Measurements from ENCODE around the gene HAPLN2. TPM values are rescaled to one million over a fixed set of nuclear protein-coding genes. Genes with fewer than 3 reads are reported as not detected.

HAPLN2 gene
- total and polyA plus RNA-seq, 7 experiments from 2014 or later, result not detected

DNA sequence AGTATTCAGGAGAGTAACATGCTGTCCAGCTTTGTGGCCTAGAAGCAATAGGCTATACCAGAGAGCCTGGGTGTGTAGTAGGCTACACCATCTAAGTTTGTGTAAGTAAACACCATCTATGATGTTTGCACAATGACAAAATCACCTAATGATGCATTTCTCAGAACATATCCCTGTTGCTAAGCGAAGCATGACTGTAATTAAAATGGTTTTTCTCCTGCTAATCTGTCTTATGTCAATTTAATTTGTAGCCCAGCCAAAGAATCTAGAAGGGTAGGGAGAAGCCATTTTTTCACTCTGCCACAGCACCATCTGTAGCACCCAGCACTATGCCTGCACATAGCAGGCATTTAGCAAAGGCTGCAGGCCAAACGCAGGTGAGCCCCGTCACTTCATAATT is 41.7 kb upstream of the HAPLN2 start:
- peaks cover 11 to 22% (median 21%) of the 10 kb centered on the region in 7 donors for H3K4me1 Mint-ChIP-seq
- ChIA-PET POLR2A (interaction anchor here (1.9 kb wide), 1 partner anchor 77 kb away, joined by 4 read pairs; the partner anchor contains the start of gene MEF2D), CTCF (interaction anchor here (0.7 kb wide), 1 partner anchor 117 kb away, joined by 3 read pairs; no protein-coding TSS in a partner anchor)
- intact Hi-C loops (cut with micrococcal nuclease), result no loop called here
- H3K27me3 Mint-ChIP-seq, result peaks cover 7 to 16% (median 14%) of the 10 kb centered on the region in 5 donors
- no peaks in the 10 kb centered on the region for H3K36me3 ChIP-seq (ENCODE audit: control insufficient read depth in 2 of 3, insufficient read depth in 3 of 3, low read length in 3 of 3)
- ATAC-seq (no peak), DNase-seq (no peak)
- no peaks in the 10 kb centered on the region for H3K9me3 Mint-ChIP-seq
- no peaks in the 10 kb centered on the region for H3K9me3 ChIP-seq (ENCODE audit: control insufficient read depth in 2 of 3, low read length in 3 of 3)
- peaks cover 0 to under 1% of the 10 kb centered on the region in 2 donors for H3K27me3 ChIP-seq (ENCODE audit: control insufficient read depth in 2 of 2, insufficient read depth in 2 of 2, low read length in 2 of 2)
- H3K27ac Mint-ChIP-seq, result no peak overlapping the region
- peaks cover 0 to 3% (median 0%) of the 10 kb centered on the region in 5 donors for H3K36me3 Mint-ChIP-seq
- no peak overlapping the region for H3K4me3 Mint-ChIP-seq
- H3K4me3 ChIP-seq (ENCODE audit: low read length), result no peak overlapping the region
- H3K4me1 ChIP-seq (ENCODE audit: control insufficient read depth in 2 of 2, insufficient read depth in 2 of 2, low read length in 2 of 2), result peaks cover 5 to 14% of the 10 kb centered on the region in 2 donors
- no peak overlapping the region for H3K27ac ChIP-seq (ENCODE audit: low read depth, low read length)

DNA sequence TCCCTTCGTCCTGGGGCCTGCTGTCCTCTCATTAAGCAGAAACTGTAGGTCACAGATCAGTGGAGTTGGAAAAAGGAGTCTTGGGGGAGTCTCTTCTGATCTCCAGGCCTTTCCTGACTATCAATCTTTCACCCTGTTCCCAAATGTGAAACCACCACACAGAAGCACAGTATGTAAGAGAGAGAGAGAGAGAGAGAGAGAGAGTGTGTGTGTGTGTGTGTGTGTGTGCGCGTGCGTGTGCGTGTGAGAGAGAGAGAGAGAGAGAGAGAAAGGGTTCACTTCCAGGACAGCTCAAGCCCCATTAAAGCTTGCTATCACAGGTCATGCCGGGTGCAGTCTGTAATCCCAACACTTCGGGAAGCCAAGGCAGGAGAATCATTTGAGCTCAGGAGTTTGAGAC is 41.2 kb upstream of the HAPLN2 start:
- peaks cover 0 to 3% (median 0%) of the 10 kb centered on the region in 5 donors for H3K36me3 Mint-ChIP-seq
- POLR2A ChIA-PET, result interaction anchor here (0.6 to 1.9 kb wide), 2 partner anchors 37 to 77 kb away, joined by 3 to 4 read pairs; partner anchors contain the start of gene MEF2D
- intact Hi-C loops (cut with micrococcal nuclease), result no loop called here

GRCh38 chr1:156579472-156579871 is 39.7 kb upstream of the HAPLN2 start, which contains the start of gene TTC24:
Gene TTC24 (plus strand): TSS chr1:156579723. CDS start chr1:156581365, 1,642 bp downstream.
- Histone ChIP-seq H3K27ac (ENCODE audit: low read depth, low read length) (no peak within 1 kb of the TSS), H3K4me1 (ENCODE audit: control insufficient read depth in 2 of 2, insufficient read depth in 2 of 2, low read length in 2 of 2) (peaks cover 15 to 25% of the 10 kb centered on the region in 2 donors), H3K36me3 (ENCODE audit: control insufficient read depth in 2 of 3, insufficient read depth in 3 of 3, low read length in 3 of 3) (no peaks in the 10 kb centered on the region), H3K9me3 (ENCODE audit: control insufficient read depth in 2 of 3, low read length in 3 of 3) (no peaks in the 10 kb centered on the region), H3K4me3 (ENCODE audit: low read length) (no peak within 1 kb of the TSS), H3K27me3 (ENCODE audit: control insufficient read depth in 2 of 2, insufficient read depth in 2 of 2, low read length in 2 of 2) (no peaks in the 10 kb centered on the region)
- Mint-ChIP-seq H3K27me3 (peaks cover 0 to 6% (median 4%) of the 10 kb centered on the region in 5 donors), H3K4me3 (no peak within 1 kb of the TSS), H3K36me3 (peaks cover 0 to 3% (median 0%) of the 10 kb centered on the region in 5 donors), H3K9me3 (no peaks in the 10 kb centered on the region), H3K4me1 (peaks cover 6 to 35% (median 24%) of the 10 kb centered on the region in 7 donors), H3K27ac (peak within 1 kb of the TSS in 2 of 9 donors; percentile 14 to 36)
- intact Hi-C loops (cut with micrococcal nuclease), result no loop called here
- ChIA-PET POLR2A (interaction anchor here (0.6 to 3.4 kb wide), 4 partner anchors 13 to 79 kb away, joined by 3 to 32 read pairs (median 4); partner anchors contain the start of gene MEF2D), CTCF (interaction anchor here (1.0 kb wide), 1 partner anchor 125 kb away, joined by 4 read pairs; no protein-coding TSS in a partner anchor)
- DNase-seq (no peak), ATAC-seq (no peak)

More for the DNA sequence above, 41.2 kb upstream of the HAPLN2 start:
- Mint-ChIP-seq H3K4me1 (peaks cover 7 to 22% (median 19%) of the 10 kb centered on the region in 7 donors), H3K27me3 (peaks cover 2 to 12% (median 9%) of the 10 kb centered on the region in 5 donors), H3K27ac (peak overlapping the region in 1 of 9 donors; percentile 17), H3K9me3 (no peaks in the 10 kb centered on the region), H3K4me3 (no peak overlapping the region)
- Histone ChIP-seq H3K4me3 (ENCODE audit: low read length) (no peak overlapping the region), H3K27ac (ENCODE audit: low read depth, low read length) (no peak overlapping the region), H3K9me3 (ENCODE audit: control insufficient read depth in 2 of 3, low read length in 3 of 3) (no peaks in the 10 kb centered on the region), H3K4me1 (ENCODE audit: control insufficient read depth in 2 of 2, insufficient read depth in 2 of 2, low read length in 2 of 2) (peaks cover 8 to 18% of the 10 kb centered on the region in 2 donors), H3K36me3 (ENCODE audit: control insufficient read depth in 2 of 3, insufficient read depth in 3 of 3, low read length in 3 of 3) (no peaks in the 10 kb centered on the region), H3K27me3 (ENCODE audit: control insufficient read depth in 2 of 2, insufficient read depth in 2 of 2, low read length in 2 of 2) (no peaks in the 10 kb centered on the region)
- DNase-seq (no peak), ATAC-seq (no peak)
- CTCF ChIA-PET, result interaction anchor here (0.7 to 0.8 kb wide), 2 partner anchors 77 to 118 kb away, joined by 3 read pairs; no protein-coding TSS in a partner anchor

GRCh38 chr1:156581661-156582387 is 37.4 kb upstream of the HAPLN2 start:
- Mint-ChIP-seq H3K36me3 (peaks cover 0 to 6% (median 1%) of the 10 kb centered on the region in 5 donors), H3K4me3 (peak overlapping the region; percentile 71 to 96 (median 88)), H3K9me3 (no peaks in the 10 kb centered on the region), H3K27ac (peak overlapping the region; percentile 88 to 99 (median 97)), H3K27me3 (no peaks in the 10 kb centered on the region), H3K4me1 (peaks cover 6 to 40% (median 29%) of the 10 kb centered on the region in 7 donors)
- CTCF ChIA-PET, result interaction anchor here (0.7 to 3.0 kb wide), 12 partner anchors 9 to 100 kb away, joined by 3 to 20 read pairs (median 6); partner anchors contain the start of genes NAXE and NES
- POLR2A ChIA-PET, result interaction anchor here (0.5 to 3.4 kb wide), 18 partner anchors 9 to 127 kb away, joined by 3 to 32 read pairs (median 4); partner anchors contain the start of genes GPATCH4, IQGAP3, MEF2D and NAXE
- ATAC-seq, result peak; percentile 68
- Histone ChIP-seq H3K4me3 (ENCODE audit: low read length) (peak overlapping the region; percentile 37), H3K27ac (ENCODE audit: low read depth, low read length) (peak overlapping the region; percentile 79), H3K9me3 (ENCODE audit: control insufficient read depth in 2 of 3, low read length in 3 of 3) (no peaks in the 10 kb centered on the region), H3K27me3 (ENCODE audit: control insufficient read depth in 2 of 2, insufficient read depth in 2 of 2, low read length in 2 of 2) (no peaks in the 10 kb centered on the region), H3K4me1 (ENCODE audit: control insufficient read depth in 2 of 2, insufficient read depth in 2 of 2, low read length in 2 of 2) (peaks cover 15 to 25% of the 10 kb centered on the region in 2 donors), H3K36me3 (ENCODE audit: control insufficient read depth in 2 of 3, insufficient read depth in 3 of 3, low read length in 3 of 3) (no peaks in the 10 kb centered on the region)
- DNase-seq, result peak in 5 of 9 donors; percentile 36 to 59 (median 46)
- intact Hi-C loops (cut with micrococcal nuclease), result loop anchor here in 1 of 2 donors (2.0 kb wide), 1 partner anchor 101 kb away; no protein-coding TSS in a partner anchor

DNA sequence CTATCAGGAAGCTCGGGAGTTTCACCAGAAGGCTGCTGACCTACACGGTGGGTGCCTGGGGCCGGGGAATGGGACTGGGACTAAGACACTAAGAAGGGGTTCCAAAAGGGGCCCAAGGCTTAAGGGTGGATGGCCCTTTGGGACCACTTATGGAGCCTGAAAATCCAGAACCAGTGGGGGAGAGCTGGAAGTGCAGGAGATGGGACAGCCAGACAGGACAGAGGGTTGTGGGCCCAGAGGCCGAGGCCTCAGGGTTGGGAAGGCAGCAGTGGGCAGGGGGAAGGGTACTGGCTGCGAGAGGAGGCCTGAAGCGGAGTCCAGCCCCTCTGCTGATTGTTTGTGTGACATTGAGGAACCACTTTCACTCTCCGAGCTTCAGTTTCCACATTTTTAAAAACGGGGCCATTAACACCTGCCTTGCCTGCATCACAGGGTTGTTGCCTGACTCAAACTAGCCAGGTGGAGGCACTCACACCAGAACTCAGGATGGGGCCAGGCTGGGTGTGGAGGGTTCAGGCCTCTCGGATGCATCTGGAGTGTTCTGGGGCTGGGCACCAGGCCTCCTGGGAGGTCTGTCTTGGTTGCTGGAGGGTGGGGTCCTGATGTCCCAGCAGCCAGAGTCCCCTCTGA is 36.7 kb upstream of the HAPLN2 start:
- POLR2A ChIA-PET, result interaction anchor here (0.5 to 3.4 kb wide), 12 partner anchors 9 to 125 kb away, joined by 3 to 32 read pairs (median 4); partner anchors contain the start of genes IQGAP3, MEF2D and NAXE

More for the DNA sequence above, 36.7 kb upstream of the HAPLN2 start:
- Mint-ChIP-seq H3K4me1 (peaks cover 6 to 40% (median 29%) of the 10 kb centered on the region in 7 donors), H3K9me3 (no peaks in the 10 kb centered on the region), H3K36me3 (peaks cover 0 to 6% (median 1%) of the 10 kb centered on the region in 5 donors), H3K27me3 (no peaks in the 10 kb centered on the region), H3K4me3 (peak overlapping the region; percentile 71 to 96 (median 88)), H3K27ac (peak overlapping the region; percentile 88 to 99 (median 97))
- peaks cover 15 to 25% of the 10 kb centered on the region in 2 donors for H3K4me1 ChIP-seq (ENCODE audit: control insufficient read depth in 2 of 2, insufficient read depth in 2 of 2, low read length in 2 of 2)
- CTCF ChIA-PET, result interaction anchor here (0.7 to 3.0 kb wide), 13 partner anchors 9 to 303 kb away, joined by 3 to 20 read pairs (median 5); partner anchors contain the start of genes NAXE and NES
- H3K36me3 ChIP-seq (ENCODE audit: control insufficient read depth in 2 of 3, insufficient read depth in 3 of 3, low read length in 3 of 3), result no peaks in the 10 kb centered on the region
- ATAC-seq (no peak), DNase-seq (peak in 3 of 9 donors; percentile 13 to 41 (median 38))
- peak overlapping the region; percentile 37 for H3K4me3 ChIP-seq (ENCODE audit: low read length)
- H3K9me3 ChIP-seq (ENCODE audit: control insufficient read depth in 2 of 3, low read length in 3 of 3), result no peaks in the 10 kb centered on the region
- peak overlapping the region; percentile 79 for H3K27ac ChIP-seq (ENCODE audit: low read depth, low read length)
- intact Hi-C loops (cut with micrococcal nuclease), result no loop called here
- no peaks in the 10 kb centered on the region for H3K27me3 ChIP-seq (ENCODE audit: control insufficient read depth in 2 of 2, insufficient read depth in 2 of 2, low read length in 2 of 2)
